Measurements from ENCODE around the gene THSD1. TPM values are rescaled to one million over a fixed set of nuclear protein-coding genes. Genes with fewer than 3 reads are reported as not detected.

THSD1 gene
- total RNA-seq, 4 donors from 2014 or later: 4.2 to 12.6 (median 6.0) TPM

DNA sequence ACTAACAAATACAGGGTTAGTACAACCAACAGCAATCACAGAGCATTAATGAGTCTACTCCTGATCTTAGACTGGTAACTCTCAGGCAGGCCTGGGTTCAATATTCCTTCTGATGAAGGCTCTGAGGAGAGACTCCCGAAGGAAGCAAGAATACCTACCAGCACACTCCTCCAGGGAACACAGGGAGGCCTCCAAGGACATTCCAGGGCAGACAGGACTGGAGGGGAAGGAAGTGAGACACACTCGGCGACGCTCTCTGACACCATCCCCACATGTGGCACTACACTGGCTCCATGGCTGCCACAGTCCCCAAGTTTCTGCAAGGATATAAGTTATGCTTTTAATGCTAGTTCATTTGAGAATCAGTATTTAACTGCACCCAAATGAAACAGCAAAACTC lies 20.1 kb downstream of the THSD1 start:
- TF ChIP-seq, protein P1, sequence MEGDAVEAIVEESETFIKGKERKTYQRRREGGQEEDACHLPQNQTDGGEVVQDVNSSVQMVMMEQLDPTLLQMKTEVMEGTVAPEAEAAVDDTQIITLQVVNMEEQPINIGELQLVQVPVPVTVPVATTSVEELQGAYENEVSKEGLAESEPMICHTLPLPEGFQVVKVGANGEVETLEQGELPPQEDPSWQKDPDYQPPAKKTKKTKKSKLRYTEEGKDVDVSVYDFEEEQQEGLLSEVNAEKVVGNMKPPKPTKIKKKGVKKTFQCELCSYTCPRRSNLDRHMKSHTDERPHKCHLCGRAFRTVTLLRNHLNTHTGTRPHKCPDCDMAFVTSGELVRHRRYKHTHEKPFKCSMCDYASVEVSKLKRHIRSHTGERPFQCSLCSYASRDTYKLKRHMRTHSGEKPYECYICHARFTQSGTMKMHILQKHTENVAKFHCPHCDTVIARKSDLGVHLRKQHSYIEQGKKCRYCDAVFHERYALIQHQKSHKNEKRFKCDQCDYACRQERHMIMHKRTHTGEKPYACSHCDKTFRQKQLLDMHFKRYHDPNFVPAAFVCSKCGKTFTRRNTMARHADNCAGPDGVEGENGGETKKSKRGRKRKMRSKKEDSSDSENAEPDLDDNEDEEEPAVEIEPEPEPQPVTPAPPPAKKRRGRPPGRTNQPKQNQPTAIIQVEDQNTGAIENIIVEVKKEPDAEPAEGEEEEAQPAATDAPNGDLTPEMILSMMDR (IDR thresholded peaks at IDR 0.05; ENCODE audit: low read depth): no peak

DNA sequence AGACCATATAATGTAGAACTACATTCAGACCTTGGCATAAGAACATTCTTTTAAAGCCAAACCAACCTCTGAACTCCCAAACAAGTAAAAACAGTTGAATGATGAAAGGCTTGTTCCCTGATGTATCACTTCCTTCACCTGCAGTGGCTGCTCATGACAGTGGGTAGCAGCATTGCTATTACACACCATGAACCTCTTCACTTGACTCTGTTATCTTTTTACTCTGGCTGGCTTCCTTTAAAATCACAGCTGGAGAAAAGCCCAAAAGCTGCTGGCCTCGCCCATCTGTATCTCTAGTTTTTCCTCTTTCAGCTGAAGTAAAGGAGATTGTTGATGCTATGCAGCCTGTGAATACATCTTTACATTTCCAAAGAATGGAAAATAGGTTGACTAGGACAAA lies 22.6 kb downstream of the THSD1 start:
- TF ChIP-seq, protein P1 (IDR thresholded peaks at IDR 0.05; ENCODE audit: low read depth): no peak

DNA sequence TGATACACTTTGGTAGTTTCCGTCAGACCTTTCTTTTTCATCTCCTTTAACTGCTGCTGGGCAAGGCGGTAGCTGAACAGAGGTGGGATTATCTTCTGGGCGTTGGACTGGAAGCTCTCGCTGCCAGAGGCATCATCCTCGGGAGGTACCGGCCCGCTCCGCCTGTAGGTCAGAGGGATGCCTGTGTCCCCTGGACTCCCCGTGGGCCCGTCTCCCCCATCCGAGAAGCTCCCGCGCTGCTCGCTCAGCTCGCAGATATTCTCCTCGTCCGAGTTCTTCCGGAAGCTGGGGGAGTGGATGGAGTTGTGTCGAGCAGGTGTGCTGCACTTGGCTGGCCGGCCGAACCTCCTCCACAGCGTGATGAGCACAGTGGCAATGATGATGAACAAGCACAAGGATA lies 27.7 kb downstream of the THSD1 start:
- TF ChIP-seq, protein P1 (IDR thresholded peaks at IDR 0.05; ENCODE audit: low read depth): no peak

DNA sequence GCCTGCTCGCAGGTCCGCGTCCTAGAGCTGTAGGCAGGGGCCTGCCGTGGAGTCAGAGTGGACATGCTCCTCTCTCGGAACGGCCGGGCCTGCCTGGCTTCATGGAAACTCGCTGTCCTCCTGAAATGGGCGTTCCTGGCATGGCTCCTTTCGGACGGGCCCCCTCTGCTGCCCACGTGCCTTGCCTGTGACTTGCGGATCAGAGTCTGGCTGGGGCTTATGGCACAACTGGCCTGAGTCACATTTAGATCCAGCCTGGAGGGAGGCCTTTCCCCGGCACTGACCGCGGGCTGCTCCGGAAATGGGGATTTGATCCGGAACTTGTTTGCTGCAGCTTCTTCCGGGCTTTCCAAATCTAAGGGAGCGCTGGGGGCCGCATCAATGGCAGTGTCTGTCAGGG lies 28.1 kb downstream of the THSD1 start:
- TF ChIP-seq, protein P1 (IDR thresholded peaks at IDR 0.05; ENCODE audit: low read depth): no peak

DNA sequence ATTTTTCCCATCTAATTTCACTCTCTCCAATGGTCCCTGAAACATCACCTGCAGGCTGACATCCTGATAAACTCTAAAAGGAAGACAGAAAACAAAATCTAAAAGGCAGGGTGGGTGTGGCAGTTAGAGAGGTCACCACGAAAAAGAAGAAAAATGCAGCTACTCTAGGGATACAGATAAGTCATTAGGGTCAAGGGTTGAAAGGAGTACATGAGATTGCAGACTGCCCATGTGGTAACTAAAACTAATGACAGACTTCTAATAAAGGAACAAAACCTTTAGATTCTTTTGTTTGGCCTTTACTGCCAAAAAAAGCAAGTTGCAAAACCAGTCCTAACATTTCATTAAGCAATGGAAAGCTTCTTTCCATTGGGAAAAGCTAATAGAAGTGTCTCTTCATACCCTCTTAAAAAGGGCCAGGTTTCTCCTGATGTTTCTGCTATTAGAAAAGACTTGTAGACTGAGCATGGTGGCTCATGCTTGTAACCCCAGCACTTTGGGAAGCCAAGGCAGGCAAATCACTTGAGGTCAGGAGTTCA lies 31.0 kb downstream of the THSD1 start:
- TF ChIP-seq, protein P1 (IDR thresholded peaks at IDR 0.05; ENCODE audit: low read depth): no peak

DNA sequence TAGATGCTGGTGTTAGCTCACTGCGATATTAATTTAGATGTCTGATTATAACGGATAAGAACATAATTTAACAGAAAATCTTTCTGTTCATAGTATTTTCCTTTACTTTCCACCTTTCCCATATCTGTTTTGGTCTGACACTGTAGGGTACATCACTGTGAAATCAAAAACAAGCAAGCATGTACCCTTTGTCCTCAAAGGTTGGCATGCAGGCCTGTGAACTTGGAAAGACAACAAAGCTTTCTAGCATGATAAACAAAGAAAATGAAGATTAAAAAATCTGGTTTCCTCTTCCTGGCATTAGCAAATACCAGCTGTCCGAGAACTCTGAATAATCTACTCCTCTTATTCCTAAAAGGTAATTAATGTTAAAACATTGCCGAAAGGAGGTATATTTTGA lies 31.6 kb downstream of the THSD1 start:
- TF ChIP-seq, protein P1 (IDR thresholded peaks at IDR 0.05; ENCODE audit: low read depth): no peak

DNA sequence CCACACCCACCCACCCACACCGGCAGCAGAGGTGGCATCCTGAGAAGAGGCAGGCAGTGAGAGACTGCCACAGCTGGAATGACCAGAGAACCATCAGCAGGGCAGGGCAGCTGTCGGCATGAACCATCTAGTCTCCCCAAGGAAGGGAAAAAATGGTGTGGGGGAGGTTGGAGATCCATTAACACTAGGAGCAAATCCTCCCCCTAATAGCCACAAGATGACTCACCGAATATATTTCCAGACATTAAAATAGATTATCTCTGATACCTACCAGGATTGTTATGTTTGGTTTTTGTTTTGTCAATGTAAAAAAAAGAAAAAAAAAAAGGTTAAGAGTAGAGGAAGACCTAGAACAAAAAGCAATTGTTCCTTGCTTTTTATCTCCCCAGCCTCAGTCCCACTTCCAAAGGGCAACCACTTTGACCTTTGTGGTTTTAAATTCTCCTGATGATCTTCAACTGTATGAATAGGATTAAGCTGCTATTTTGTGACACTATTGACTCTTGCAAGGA lies 34.2 kb downstream of the THSD1 start:
- TF ChIP-seq, protein P1 (IDR thresholded peaks at IDR 0.05; ENCODE audit: low read depth): no peak

Data from subcutaneous adipose tissue (tissue), 4 donors.